Mesendoderm (in vitro differentiated cells): ENCODE measurements around the gene NGEF.

Experiments
- DNase-seq: peaks from one replicate; pipeline ENCODE4 v3.0.0; 2013
- H2AK5ac ChIP-seq: 2 replicates; pipeline ENCODE4 v1.6.1; 2013; ENCODE audit warnings: low read length, inconsistent platforms
- H2BK120ac ChIP-seq: 2 replicates; pipeline ENCODE4 v1.6.1; 2013; ENCODE audit warnings: low read depth, mild to moderate bottlenecking, low read length, moderate library complexity, mixed read lengths
- H2BK15ac ChIP-seq: replicated peaks from 2 replicates; pipeline ENCODE4 v1.6.1; 2013; ENCODE audit warnings: low read depth, mild to moderate bottlenecking, moderate library complexity
- H2BK5ac ChIP-seq: 2 replicates; pipeline ENCODE4 v1.6.1; 2013; ENCODE audit warnings: low read length, inconsistent platforms
- H3K18ac ChIP-seq: 2 replicates; pipeline ENCODE4 v1.6.1; 2013; ENCODE audit warnings: mild to moderate bottlenecking, low read length, mixed read lengths
- H3K23ac ChIP-seq: one replicate; pipeline ENCODE4 v1.6.1; 2013; ENCODE audit warnings: low read length
- H3K27ac ChIP-seq: 2 replicates; pipeline ENCODE4 v1.5.1; 2013; ENCODE audit warnings: low read depth, mild to moderate bottlenecking, inconsistent platforms, low read length, moderate library complexity
- H3K27me3 ChIP-seq: 2 replicates; pipeline ENCODE4 v1.6.1; 2013; ENCODE audit warnings: low read length, control low read depth, mild to moderate bottlenecking, inconsistent platforms; ENCODE audit not compliant: insufficient read depth, poor library complexity
- H3K36me3 ChIP-seq: 2 replicates; pipeline ENCODE4 v1.6.1; 2013; ENCODE audit warnings: low read length, inconsistent platforms; ENCODE audit not compliant: control insufficient read depth, insufficient read depth
- H3K4ac ChIP-seq: one replicate; pipeline ENCODE4 v1.6.1; 2013; ENCODE audit warnings: low read depth, mild to moderate bottlenecking, low read length, moderate library complexity
- H3K4me1 ChIP-seq: 2 replicates; pipeline ENCODE4 v1.6.1; 2013; ENCODE audit warnings: low read depth, low read length, inconsistent platforms; ENCODE audit not compliant: control insufficient read depth
- H3K4me2 ChIP-seq: 2 replicates; pipeline ENCODE4 v1.6.1; 2013; ENCODE audit warnings: low read length
- H3K4me3 ChIP-seq: 2 replicates; pipeline ENCODE4 v1.5.1; 2013; ENCODE audit warnings: mild to moderate bottlenecking, low read length
- H3K56ac ChIP-seq: one replicate; pipeline ENCODE4 v1.6.1; 2013; ENCODE audit warnings: low read length
- H3K79me1 ChIP-seq: 2 replicates; pipeline ENCODE4 v1.6.1; 2013; ENCODE audit warnings: low read length, inconsistent platforms
- H3K79me2 ChIP-seq: 2 replicates; pipeline ENCODE4 v1.6.1; 2013; ENCODE audit warnings: mild to moderate bottlenecking, low read length; ENCODE audit not compliant: control insufficient read depth, insufficient read depth
- H3K9ac ChIP-seq: 2 replicates; pipeline ENCODE4 v1.6.1; 2013; ENCODE audit warnings: low read length, inconsistent platforms
- H4K5ac ChIP-seq: one replicate; pipeline ENCODE4 v1.6.1; 2013; ENCODE audit warnings: low read length
- H4K8ac ChIP-seq: one replicate; pipeline ENCODE4 v1.6.1; 2013; ENCODE audit warnings: low read depth, mild to moderate bottlenecking, control low read depth, low read length, moderate library complexity
- WGBS: extraction: QIAGEN DNeasy Blood & Tissue Kit; methylation state at CpG from one replicate; pipeline ENCODE4 v1.1.7; 2013; ENCODE audit warnings: low lambda C conversion rate, missing lambda C conversion rate; ENCODE audit not compliant: insufficient coverage; ENCODE audit errors: extremely low coverage; 5-methylcytosine and 5-hydroxymethylcytosine counted together

The NGEF gene

DNA sequence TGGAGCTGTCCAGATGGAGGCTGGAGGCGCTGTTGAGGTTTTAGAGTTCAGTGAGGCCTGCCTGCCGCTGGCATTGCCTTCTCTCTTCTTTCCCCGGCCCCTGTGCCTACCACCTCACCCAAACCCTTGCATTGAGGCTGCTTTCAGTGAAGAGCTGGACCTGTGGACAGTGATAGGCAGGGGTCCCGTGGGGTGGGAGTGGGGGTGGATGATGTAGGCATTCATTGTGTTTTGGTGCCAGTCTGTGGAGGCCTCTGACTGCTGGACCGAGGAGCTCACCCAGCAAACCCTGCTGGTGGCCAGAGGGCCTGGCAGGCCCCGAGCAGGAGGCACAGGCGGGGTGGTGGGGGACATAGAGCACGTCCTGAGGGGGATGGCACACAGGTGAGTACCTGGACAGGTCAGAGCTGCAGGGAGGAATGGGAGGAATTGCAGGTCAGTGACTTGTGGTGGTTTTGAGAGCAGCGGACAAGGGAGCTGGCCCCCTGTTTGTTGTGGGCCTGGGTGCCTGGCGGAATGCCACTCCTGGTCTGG lies 35.6 kb downstream of the NGEF start:
- H3K56ac ChIP-seq = no peak overlapping the region
- no peak overlapping the region for H3K9ac ChIP-seq
- H3K23ac ChIP-seq = no peak overlapping the region
- WGBS = no CpG with 5 or more reads among the region's 10 CpGs
- H2AK5ac ChIP-seq = no peak overlapping the region
- no peak overlapping the region for H3K18ac ChIP-seq
- H4K8ac ChIP-seq = no peak overlapping the region
- H3K4me3 ChIP-seq = no peak overlapping the region
- no peaks in the 10 kb centered on the region for H3K27me3 ChIP-seq
- no peak for DNase-seq
- no peaks in the 10 kb centered on the region for H3K79me2 ChIP-seq
- H3K27ac ChIP-seq = no peak overlapping the region
- H2BK120ac ChIP-seq = no peak overlapping the region
- H3K4me1 ChIP-seq = no peaks in the 10 kb centered on the region
- no peak overlapping the region for H4K5ac ChIP-seq
- no peak overlapping the region for H2BK15ac ChIP-seq
- H3K36me3 ChIP-seq = no peaks in the 10 kb centered on the region
- no peak overlapping the region for H3K4ac ChIP-seq
- no peaks in the 10 kb centered on the region for H3K79me1 ChIP-seq
- H3K4me2 ChIP-seq = no peak overlapping the region
- no peak overlapping the region for H2BK5ac ChIP-seq

DNA sequence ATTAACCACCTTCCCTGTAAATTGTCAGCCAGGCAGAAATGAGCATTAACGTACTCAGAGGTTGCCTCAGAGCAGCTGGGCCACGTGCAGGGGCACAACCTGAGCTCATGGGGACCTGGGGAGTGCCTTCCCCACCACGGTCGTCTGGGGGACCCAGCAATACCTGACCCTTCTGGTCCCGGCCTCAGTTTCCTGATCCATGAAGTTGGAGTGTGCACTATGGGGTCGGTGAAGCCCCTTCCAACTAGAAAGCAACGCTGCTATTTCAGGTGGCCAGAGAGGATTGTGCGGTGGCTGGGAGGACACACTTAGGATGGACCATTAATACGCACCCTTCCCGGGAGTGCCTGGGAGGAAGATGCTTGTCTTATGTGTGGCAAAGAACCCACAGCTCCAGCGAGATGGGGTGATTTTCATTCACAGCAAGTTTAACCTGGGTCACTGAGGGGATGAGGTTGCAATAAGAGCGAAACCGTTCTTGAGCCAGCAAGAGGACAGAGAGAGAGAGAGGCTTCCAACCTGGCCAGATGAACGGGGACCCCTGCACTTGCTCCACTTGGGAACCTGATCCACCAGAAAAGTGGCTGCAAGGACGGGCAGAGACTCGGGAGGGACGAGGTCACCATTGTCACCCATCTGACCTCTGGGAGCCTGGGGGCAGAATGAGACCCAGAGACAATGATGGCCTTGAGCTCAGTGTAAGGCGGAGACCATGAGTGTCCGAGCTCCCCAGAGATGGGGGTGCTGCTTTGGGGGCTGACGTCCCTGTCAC lies 36.2 kb downstream of the NGEF start:
- no peak overlapping the region for H2AK5ac ChIP-seq
- H3K4me3 ChIP-seq = no peak overlapping the region
- no peak overlapping the region for H3K27ac ChIP-seq
- no peak overlapping the region for H3K4ac ChIP-seq
- no peaks in the 10 kb centered on the region for H3K4me1 ChIP-seq
- no peak overlapping the region for H2BK15ac ChIP-seq
- no peak overlapping the region for H3K56ac ChIP-seq
- WGBS = no CpG with 5 or more reads among the region's 20 CpGs
- H4K8ac ChIP-seq = no peak overlapping the region
- H2BK120ac ChIP-seq = no peak overlapping the region
- no peak overlapping the region for H3K9ac ChIP-seq
- H3K79me1 ChIP-seq = no peaks in the 10 kb centered on the region
- H2BK5ac ChIP-seq = no peak overlapping the region
- no peaks in the 10 kb centered on the region for H3K79me2 ChIP-seq
- DNase-seq = no peak
- no peaks in the 10 kb centered on the region for H3K36me3 ChIP-seq
- no peak overlapping the region for H4K5ac ChIP-seq
- no peak overlapping the region for H3K18ac ChIP-seq
- H3K4me2 ChIP-seq = no peak overlapping the region
- no peak overlapping the region for H3K23ac ChIP-seq
- H3K27me3 ChIP-seq = no peaks in the 10 kb centered on the region

DNA sequence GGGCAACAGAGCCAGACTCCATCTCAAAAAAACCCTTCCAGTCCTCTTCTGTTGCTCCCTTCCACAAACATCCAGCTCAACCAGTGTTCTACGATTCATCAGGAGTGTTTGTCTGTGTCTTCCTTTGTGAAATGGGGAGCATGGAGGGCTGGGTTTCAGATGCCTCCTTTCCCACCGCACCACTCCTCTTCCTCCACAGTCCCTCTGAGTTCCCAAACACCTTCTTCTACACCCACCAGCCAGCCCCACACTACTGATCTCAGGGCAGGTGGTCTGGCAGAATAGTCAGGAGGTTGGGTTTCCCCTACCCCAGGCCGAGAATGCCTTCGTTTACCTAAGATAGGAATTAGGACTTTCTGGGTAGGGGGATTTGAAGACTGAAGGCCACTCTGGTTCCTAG lies 36.9 kb downstream of the NGEF start:
- Histone ChIP-seq H4K8ac (no peak overlapping the region), H3K79me1 (no peaks in the 10 kb centered on the region), H2BK120ac (no peak overlapping the region), H4K5ac (no peak overlapping the region), H2BK5ac (no peak overlapping the region), H3K4me1 (no peaks in the 10 kb centered on the region), H3K23ac (no peak overlapping the region), H3K9ac (no peak overlapping the region), H3K27ac (no peak overlapping the region), H3K18ac (no peak overlapping the region), H3K36me3 (no peaks in the 10 kb centered on the region), H3K56ac (no peak overlapping the region), H3K79me2 (no peaks in the 10 kb centered on the region), H3K27me3 (no peaks in the 10 kb centered on the region), H2BK15ac (no peak overlapping the region), H3K4me2 (no peak overlapping the region), H3K4ac (no peak overlapping the region), H2AK5ac (no peak overlapping the region), H3K4me3 (no peak overlapping the region)
- no peak for DNase-seq
- WGBS = no CpG with 5 or more reads among the region's 4 CpGs

DNA sequence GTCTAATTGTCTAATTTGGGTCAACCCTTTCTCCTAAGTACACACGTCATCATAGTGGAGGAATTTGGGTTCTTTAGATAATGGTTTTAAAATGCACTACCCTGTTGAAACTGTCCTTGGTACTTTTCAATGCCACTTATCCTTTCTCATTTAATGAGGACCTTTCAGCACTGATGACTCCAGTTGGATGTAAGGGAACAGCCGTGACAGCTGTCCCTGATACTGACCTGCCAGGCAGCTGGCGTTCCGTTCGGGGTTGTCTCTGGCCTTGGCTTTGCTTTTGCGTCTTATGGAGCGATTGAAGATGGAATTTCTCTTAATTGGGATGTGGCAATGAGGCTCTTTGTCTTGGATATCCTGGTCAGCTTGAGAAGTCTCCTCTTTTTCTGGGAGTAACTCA lies 38.7 kb downstream of the NGEF start:
- no peaks in the 10 kb centered on the region for H3K36me3 ChIP-seq
- H3K4me1 ChIP-seq = no peaks in the 10 kb centered on the region
- no peak overlapping the region for H3K4ac ChIP-seq
- H2BK15ac ChIP-seq = no peak overlapping the region
- no peak overlapping the region for H2BK5ac ChIP-seq
- H2AK5ac ChIP-seq = no peak overlapping the region
- H3K79me1 ChIP-seq = no peaks in the 10 kb centered on the region
- H3K27ac ChIP-seq = no peak overlapping the region
- no CpG with 5 or more reads among the region's 7 CpGs for WGBS
- DNase-seq = no peak
- no peak overlapping the region for H3K56ac ChIP-seq
- H3K79me2 ChIP-seq = no peaks in the 10 kb centered on the region
- H3K4me3 ChIP-seq = no peak overlapping the region
- H2BK120ac ChIP-seq = no peak overlapping the region
- no peak overlapping the region for H3K18ac ChIP-seq
- no peak overlapping the region for H4K5ac ChIP-seq
- H3K27me3 ChIP-seq = no peaks in the 10 kb centered on the region
- no peak overlapping the region for H3K9ac ChIP-seq
- H4K8ac ChIP-seq = no peak overlapping the region
- H3K23ac ChIP-seq = no peak overlapping the region
- H3K4me2 ChIP-seq = no peak overlapping the region

DNA sequence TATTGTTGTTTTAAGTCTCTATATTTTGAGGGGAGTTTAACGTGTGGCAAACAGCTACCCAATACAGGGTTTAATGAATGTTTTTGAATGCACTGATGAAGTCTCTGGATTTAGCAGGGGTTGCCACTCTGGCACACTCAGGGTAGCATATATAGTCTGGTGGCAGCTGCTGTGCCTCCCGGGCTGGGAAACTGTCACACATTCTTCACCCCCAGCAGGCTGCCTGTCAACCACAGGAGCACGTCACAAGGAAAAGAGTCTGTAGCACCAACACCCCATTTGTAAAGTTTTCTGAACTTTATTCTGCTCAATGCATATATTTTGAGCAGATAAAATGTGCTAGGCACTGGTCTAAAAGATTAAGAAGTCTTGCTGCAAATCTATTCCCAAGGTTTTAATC lies 39.3 kb downstream of the NGEF start:
- H4K8ac ChIP-seq = no peak overlapping the region
- H3K4me2 ChIP-seq = no peak overlapping the region
- no peak overlapping the region for H3K4me3 ChIP-seq
- no peak overlapping the region for H3K27ac ChIP-seq
- no peaks in the 10 kb centered on the region for H3K4me1 ChIP-seq
- no peak overlapping the region for H2BK5ac ChIP-seq
- H3K23ac ChIP-seq = no peak overlapping the region
- no peaks in the 10 kb centered on the region for H3K27me3 ChIP-seq
- H2BK120ac ChIP-seq = no peak overlapping the region
- H3K56ac ChIP-seq = no peak overlapping the region
- H3K79me1 ChIP-seq = no peaks in the 10 kb centered on the region
- H4K5ac ChIP-seq = no peak overlapping the region
- H3K36me3 ChIP-seq = no peaks in the 10 kb centered on the region
- H3K9ac ChIP-seq = no peak overlapping the region
- H3K18ac ChIP-seq = no peak overlapping the region
- no peak overlapping the region for H2AK5ac ChIP-seq
- no peak overlapping the region for H2BK15ac ChIP-seq
- no peak for DNase-seq
- no CpG with 5 or more reads among the region's 3 CpGs for WGBS
- H3K79me2 ChIP-seq = no peaks in the 10 kb centered on the region
- H3K4ac ChIP-seq = no peak overlapping the region
